Liver (tissue), 9 donors: ENCODE measurements around the gene INTS1. TPM values are rescaled to one million over a fixed set of nuclear protein-coding genes. Genes with fewer than 3 reads are reported as not detected.

Experiments used
- DNase-seq: peaks from one replicate; pipeline ENCODE4 v3.0.0-alpha.2; 2017; ENCODE audit warnings: low spot score
- H3K27ac ChIP-seq, 2 donors: one replicate each; pipeline ENCODE4 v1.7.0; 2013; ENCODE audit warnings: inconsistent platforms in 2 of 2, low read length in 2 of 2, control low read depth in 1 of 2, low read depth in 1 of 2, mild to moderate bottlenecking in 1 of 2
- H3K27me3 ChIP-seq, 4 donors: one replicate each; pipeline versions ENCODE4 v1.6.1 to v1.7.0; 2013; ENCODE audit warnings: low read length in 3 of 4, inconsistent platforms in 1 of 4, mild to moderate bottlenecking in 1 of 4, moderate library complexity in 1 of 4; ENCODE audit not compliant: control insufficient read depth in 4 of 4, insufficient read depth in 4 of 4
- H3K36me3 ChIP-seq, 4 donors: one replicate each; pipeline versions ENCODE4 v1.6.1 to v1.7.0; 2013; ENCODE audit warnings: low read length in 3 of 4, mild to moderate bottlenecking in 3 of 4, low read depth in 1 of 4, moderate library complexity in 1 of 4; ENCODE audit not compliant: control insufficient read depth in 4 of 4, insufficient read depth in 3 of 4
- H3K4me1 ChIP-seq, 4 donors: one replicate each; pipeline versions ENCODE4 v1.6.1 to v1.7.0; 2013; ENCODE audit warnings: low read length in 3 of 4, mild to moderate bottlenecking in 3 of 4, moderate library complexity in 1 of 4; ENCODE audit not compliant: control insufficient read depth in 4 of 4, insufficient read depth in 4 of 4
- H3K4me3 ChIP-seq, 3 donors: one replicate each; pipeline versions ENCODE4 v1.6.1 to v1.7.0; 2013; ENCODE audit warnings: low read length in 3 of 3, control low read depth in 1 of 3, low read depth in 1 of 3, mild to moderate bottlenecking in 1 of 3
- H3K9ac ChIP-seq, 2 donors: one replicate each; pipeline ENCODE4 v1.7.0; 2013; ENCODE audit warnings: low read length in 2 of 2, mild to moderate bottlenecking in 2 of 2, moderate library complexity in 2 of 2, control low read depth in 1 of 2, low read depth in 1 of 2
- H3K9me3 ChIP-seq, 4 donors: one replicate each; pipeline versions ENCODE4 v1.6.1 to v1.7.0; 2013; ENCODE audit warnings: low read length in 3 of 4; ENCODE audit not compliant: control insufficient read depth in 4 of 4
- EGR1 ChIP-seq, 2 donors: IDR thresholded peaks; 2 replicates each; pipeline ENCODE4 v1.6.1; 2016 to 2018; ENCODE audit warnings: antibody characterized with exemption in 2 of 2, low read depth in 2 of 2
- FOXA2 ChIP-seq: IDR thresholded peaks from 2 replicates; pipeline ENCODE4 v1.6.1; 2016; ENCODE audit warnings: antibody characterized with exemption
- GABPA ChIP-seq, 2 donors: IDR thresholded peaks in 1 of 2; conservative IDR thresholded peaks in 1 of 2; 2 replicates each; pipeline ENCODE4 v1.6.1; 2016; ENCODE audit warnings: antibody characterized with exemption in 2 of 2, mild to moderate bottlenecking in 1 of 2, moderate library complexity in 1 of 2
- HNF4A ChIP-seq, 2 donors: conservative IDR thresholded peaks; 2 replicates each; pipeline ENCODE4 v1.6.1; 2016; ENCODE audit warnings: antibody characterized with exemption in 2 of 2, mild to moderate bottlenecking in 2 of 2
- HNF4G ChIP-seq: IDR thresholded peaks from 2 replicates; pipeline ENCODE4 v1.6.1; 2016; ENCODE audit warnings: antibody characterized with exemption
- JUND ChIP-seq, 2 donors: IDR thresholded peaks; 2 replicates each; pipeline ENCODE4 v1.6.1; 2016; ENCODE audit warnings: antibody characterized with exemption in 2 of 2
- REST ChIP-seq: IDR thresholded peaks from 2 replicates; pipeline ENCODE4 v1.6.1; 2016; ENCODE audit warnings: antibody characterized with exemption, mild to moderate bottlenecking
- RXRA ChIP-seq, 2 donors: IDR thresholded peaks; 2 replicates each; pipeline ENCODE4 v1.6.1; 2017 to 2018; ENCODE audit warnings: antibody characterized with exemption in 2 of 2, mild to moderate bottlenecking in 1 of 2
- SP1 ChIP-seq: IDR thresholded peaks from 2 replicates; pipeline ENCODE4 v1.6.1; 2018; ENCODE audit warnings: antibody characterized with exemption, mild to moderate bottlenecking
- YY1 ChIP-seq: IDR thresholded peaks from 2 replicates; pipeline ENCODE4 v1.6.1; 2016; ENCODE audit warnings: antibody characterized with exemption, mild to moderate bottlenecking
- WGBS: extraction: QIAGEN DNeasy Blood & Tissue Kit; methylation state at CpG from one replicate; pipeline ENCODE4 v1.1.7; 2013; 5-methylcytosine and 5-hydroxymethylcytosine counted together
- polyA plus RNA-seq, 2 donors: library from polyadenylated mRNA; stranded (reverse) in 1 of 2; unstranded in 1 of 2; fragments of 200-250 nt in 1 of 2; fragments of >200 nt in 1 of 2; fragmentation: Nextera tagmentation in 1 of 2; extraction: Ambion mirVana in 1 of 2; gene quantifications; one replicate each; pipeline versions ENCODE4 v1.2.1 to v1.2.3, GENCODE V29; 2013 to 2015
- total RNA-seq, 2 donors: library from RNA; depleted of rRNA; stranded (reverse); fragments of >200 nt; gene quantifications; one replicate each; pipeline ENCODE4 v1.2.3, GENCODE V29; 2014
- TF ChIP-seq, protein P1 (sequence below): fragments of 150-350 bp; IDR thresholded peaks from 2 replicates; pipeline ENCODE4 v1.5.1; 2017; ENCODE audit warnings: improper control_type of control experiment, low read depth, low read length; ENCODE audit not compliant: missing input control
- donor health status: healthy.
- donor health status: healthy.
- donor health status: healthy.
- donor health status: healthy.
- donor health status: healthy.

The INTS1 gene
- total and polyA plus RNA-seq, 4 donors = 14.6 to 37.9 (median 30.7) TPM

DNA sequence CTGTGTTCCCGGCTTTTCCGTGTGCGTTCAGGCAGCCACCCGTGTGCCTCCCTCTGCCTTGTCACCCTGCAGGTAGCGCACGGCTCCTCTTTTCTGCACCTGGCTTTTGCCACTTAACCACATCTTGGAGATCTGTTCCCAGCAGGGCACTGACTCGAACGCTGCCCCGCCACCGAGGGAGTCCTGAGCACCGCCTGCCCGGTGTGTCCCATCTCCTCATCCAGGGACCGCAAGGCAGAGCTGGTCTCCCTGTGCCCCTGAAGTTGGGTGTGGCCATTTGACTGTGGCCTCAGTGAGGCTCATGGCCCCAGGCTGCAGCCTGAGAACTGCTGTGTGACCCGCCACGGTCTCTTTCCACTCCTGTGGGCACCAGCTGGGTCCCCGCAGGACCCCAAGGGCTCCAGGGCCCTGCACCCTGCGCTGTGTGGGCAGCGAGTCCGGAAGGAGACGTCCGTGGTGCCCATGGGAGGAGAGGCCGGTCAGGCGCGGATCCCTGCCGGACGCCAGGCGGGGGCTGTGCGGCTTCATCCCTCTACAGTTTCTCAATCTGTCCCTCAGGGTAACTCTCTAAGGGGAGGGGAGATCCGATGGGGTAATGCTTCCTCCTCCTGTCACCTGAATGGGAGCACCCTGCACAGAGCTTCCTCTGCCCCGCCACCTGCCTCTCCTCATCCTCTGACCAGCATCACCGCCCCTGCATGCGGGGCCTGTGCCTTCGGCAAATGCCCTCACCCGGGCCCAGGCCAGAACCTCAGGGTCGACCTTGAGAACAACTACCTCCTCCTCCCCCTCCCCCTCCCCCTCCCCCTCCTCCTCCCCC, 1.8 kb upstream of the INTS1 start:
- H3K27me3 ChIP-seq = no peaks in the 10 kb centered on the region
- no peak overlapping the region for H3K4me3 ChIP-seq
- DNase-seq = no peak
- H3K9me3 ChIP-seq = no peaks in the 10 kb centered on the region
- H3K36me3 ChIP-seq = peaks cover 0 to 11% (median under 1%) of the 10 kb centered on the region in 4 donors
- no peak overlapping the region for H3K27ac ChIP-seq
- no peak overlapping the region for H3K9ac ChIP-seq
- peaks cover 5 to 28% (median 21%) of the 10 kb centered on the region in 4 donors for H3K4me1 ChIP-seq
- no peak for TF ChIP-seq YY1
- TF ChIP-seq RXRA (IDR thresholded peaks at IDR 0.05) = no peak
- no peak for TF ChIP-seq GABPA (IDR thresholded peaks at IDR 0.05 in 1 of 2, conservative IDR thresholded peaks at IDR 0.05 in 1 of 2)
- no peak for TF ChIP-seq JUND (IDR thresholded peaks at IDR 0.05)
- WGBS = 80% methylated on average over 35 of the region's 35 CpGs

GRCh38 chr7:1503390-1503789, 799 bp downstream of the INTS1 start:
- peaks cover 5 to 28% (median 21%) of the 10 kb centered on the region in 4 donors for H3K4me1 ChIP-seq
- TF ChIP-seq HNF4A (conservative IDR thresholded peaks at IDR 0.05) (no peak), JUND (IDR thresholded peaks at IDR 0.05) (no peak)

DNA sequence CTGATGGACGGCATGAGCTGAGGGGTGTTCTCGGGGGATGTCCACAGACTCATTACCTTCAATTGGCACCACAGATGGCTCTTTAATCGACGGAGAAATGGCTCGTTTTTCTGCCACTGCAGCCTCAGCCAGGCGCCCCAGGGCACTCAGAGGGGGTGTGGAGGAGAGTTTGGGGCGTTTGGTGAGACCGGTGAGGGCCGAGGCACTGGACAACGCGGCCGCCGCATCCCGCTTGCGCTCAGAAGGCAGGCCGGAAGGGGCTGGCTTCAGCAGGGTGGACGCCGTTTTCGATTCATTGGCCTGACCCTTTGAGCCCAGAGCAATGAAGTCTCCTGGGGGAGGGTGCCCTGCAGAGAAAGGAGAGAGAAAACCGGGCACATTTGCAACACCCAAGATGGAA, 1.3 kb downstream of the INTS1 start:
- TF ChIP-seq, protein P1, sequence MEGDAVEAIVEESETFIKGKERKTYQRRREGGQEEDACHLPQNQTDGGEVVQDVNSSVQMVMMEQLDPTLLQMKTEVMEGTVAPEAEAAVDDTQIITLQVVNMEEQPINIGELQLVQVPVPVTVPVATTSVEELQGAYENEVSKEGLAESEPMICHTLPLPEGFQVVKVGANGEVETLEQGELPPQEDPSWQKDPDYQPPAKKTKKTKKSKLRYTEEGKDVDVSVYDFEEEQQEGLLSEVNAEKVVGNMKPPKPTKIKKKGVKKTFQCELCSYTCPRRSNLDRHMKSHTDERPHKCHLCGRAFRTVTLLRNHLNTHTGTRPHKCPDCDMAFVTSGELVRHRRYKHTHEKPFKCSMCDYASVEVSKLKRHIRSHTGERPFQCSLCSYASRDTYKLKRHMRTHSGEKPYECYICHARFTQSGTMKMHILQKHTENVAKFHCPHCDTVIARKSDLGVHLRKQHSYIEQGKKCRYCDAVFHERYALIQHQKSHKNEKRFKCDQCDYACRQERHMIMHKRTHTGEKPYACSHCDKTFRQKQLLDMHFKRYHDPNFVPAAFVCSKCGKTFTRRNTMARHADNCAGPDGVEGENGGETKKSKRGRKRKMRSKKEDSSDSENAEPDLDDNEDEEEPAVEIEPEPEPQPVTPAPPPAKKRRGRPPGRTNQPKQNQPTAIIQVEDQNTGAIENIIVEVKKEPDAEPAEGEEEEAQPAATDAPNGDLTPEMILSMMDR = no peak
- TF ChIP-seq SP1 = no peak
- TF ChIP-seq REST = no peak
- TF ChIP-seq EGR1 (IDR thresholded peaks at IDR 0.05; ENCODE audit: low read depth in 2 of 2) = no peak
- no peak for TF ChIP-seq RXRA (IDR thresholded peaks at IDR 0.05)
- TF ChIP-seq FOXA2 = no peak
- TF ChIP-seq HNF4G = no peak
- no peak for TF ChIP-seq JUND (IDR thresholded peaks at IDR 0.05)
- Histone ChIP-seq H3K36me3 (peaks cover 0 to 35% (median 4%) of the 10 kb centered on the region in 4 donors), H3K4me3 (peak overlapping the region in 2 of 3 donors; percentile 96 to 99), H3K27me3 (no peaks in the 10 kb centered on the region), H3K9ac (no peak overlapping the region), H3K9me3 (no peaks in the 10 kb centered on the region), H3K27ac (no peak overlapping the region), H3K4me1 (peaks cover 5 to 28% (median 21%) of the 10 kb centered on the region in 4 donors)
- DNase-seq = no peak
- WGBS = 93% methylated on average over 20 of the region's 20 CpGs

More at GRCh38 chr7:1503390-1503789, 799 bp downstream of the INTS1 start:
- 28% methylated on average over 24 of the region's 24 CpGs for WGBS
- Histone ChIP-seq H3K4me3 (peak overlapping the region; percentile 82 to 99 (median 96)), H3K27me3 (no peaks in the 10 kb centered on the region), H3K27ac (no peak overlapping the region), H3K9ac (peak overlapping the region in 1 of 2 donors; percentile 22), H3K36me3 (peaks cover 0 to 29% (median 3%) of the 10 kb centered on the region in 4 donors), H3K9me3 (no peaks in the 10 kb centered on the region)
- no peak for DNase-seq
